Mucosa of descending colon (tissue), 3 donors: ENCODE results near the gene NDUFS8. TPM values are rescaled to one million over a fixed set of nuclear protein-coding genes. Genes with fewer than 3 reads are reported as not detected.

Experiments
- ATAC-seq: fragments of 200-7000 bp; cut with Tn5 transposase; one replicate; pipeline ENCODE4 v1.9.1; 2020; ENCODE audit warnings: mild to moderate bottlenecking, moderate library complexity
- DNase-seq, 3 donors: peaks; one replicate each; pipeline ENCODE4 v3.0.0-alpha.2; 2020
- H3K36me3 ChIP-seq: fragments of 200-600 bp; one replicate; pipeline ENCODE4 v1.8.0; 2021; ENCODE audit warnings: low read depth, mild to moderate bottlenecking
- H3K4me1 ChIP-seq: fragments of 200-600 bp; one replicate; pipeline ENCODE4 v1.8.0; 2021; ENCODE audit warnings: low read depth, mild to moderate bottlenecking
- H3K4me3 ChIP-seq: fragments of 200-600 bp; one replicate; pipeline ENCODE4 v1.8.0; 2021; ENCODE audit warnings: mild to moderate bottlenecking
- H3K9me3 ChIP-seq: fragments of 200-600 bp; one replicate; pipeline ENCODE4 v1.8.0; 2021; ENCODE audit warnings: mild to moderate bottlenecking
- intact Hi-C, 2 donors: fragments of 100-400 bp; cut with DNase I in 1 of 2; cut with micrococcal nuclease in 1 of 2; formaldehyde crosslinking; loops; one replicate each; pipeline versions ENCODE4 v1.11.0 to v1.11.1; 2022; cut with DNase I, micrococcal nuclease
- microRNA-seq: library from miRNA; unstranded; fragments of <30 nt; microRNA quantifications from one replicate; pipeline ENCODE4, GENCODE V29; 2019
- total RNA-seq, 3 donors: library from RNA; stranded (reverse); fragmentation: NEBNext Ultra II Directional in 2 of 3; extraction: Animal tissue kit (Norgen Biotek cat#: 25700) in 2 of 3; gene quantifications; one replicate each; pipeline versions ENCODE4 v1.2.1 to v1.2.4, GENCODE V29; 2021 to 2023
- TF ChIP-seq, protein P1 (sequence below): fragments of 200-600 bp; IDR thresholded peaks from one replicate; pipeline ENCODE4 v1.8.0; 2022; ENCODE audit warnings: antibody characterized with exemption, mild to moderate bottlenecking
- donor health status: DM: no; HTN: no; CAD: no; lungs with moderate emphysema.
- donor health status: DM: no; HTN: no; CAD: no.
- donor health status: DM: no; HTN: yes; CAD: no.

NDUFS8 gene
- total RNA-seq, 3 donors from 2014 or later: 148 to 165 (median 162) TPM

- TF ChIP-seq, protein P1, sequence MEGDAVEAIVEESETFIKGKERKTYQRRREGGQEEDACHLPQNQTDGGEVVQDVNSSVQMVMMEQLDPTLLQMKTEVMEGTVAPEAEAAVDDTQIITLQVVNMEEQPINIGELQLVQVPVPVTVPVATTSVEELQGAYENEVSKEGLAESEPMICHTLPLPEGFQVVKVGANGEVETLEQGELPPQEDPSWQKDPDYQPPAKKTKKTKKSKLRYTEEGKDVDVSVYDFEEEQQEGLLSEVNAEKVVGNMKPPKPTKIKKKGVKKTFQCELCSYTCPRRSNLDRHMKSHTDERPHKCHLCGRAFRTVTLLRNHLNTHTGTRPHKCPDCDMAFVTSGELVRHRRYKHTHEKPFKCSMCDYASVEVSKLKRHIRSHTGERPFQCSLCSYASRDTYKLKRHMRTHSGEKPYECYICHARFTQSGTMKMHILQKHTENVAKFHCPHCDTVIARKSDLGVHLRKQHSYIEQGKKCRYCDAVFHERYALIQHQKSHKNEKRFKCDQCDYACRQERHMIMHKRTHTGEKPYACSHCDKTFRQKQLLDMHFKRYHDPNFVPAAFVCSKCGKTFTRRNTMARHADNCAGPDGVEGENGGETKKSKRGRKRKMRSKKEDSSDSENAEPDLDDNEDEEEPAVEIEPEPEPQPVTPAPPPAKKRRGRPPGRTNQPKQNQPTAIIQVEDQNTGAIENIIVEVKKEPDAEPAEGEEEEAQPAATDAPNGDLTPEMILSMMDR: no peak
- Histone ChIP-seq H3K9me3 (no peaks in the 10 kb centered on the region), H3K4me3 (no peak overlapping the region), H3K36me3 (no peaks in the 10 kb centered on the region), H3K4me1 (no peaks in the 10 kb centered on the region)
- no peak for DNase-seq
- no peak for ATAC-seq
- intact Hi-C loops: no loop called here
Measured at GRCh38 chr11:68083517-68083916, 53.0 kb downstream of the NDUFS8 start.

Small RNA genes within 50 kb of the gene (microRNA-seq; reads per million reads assigned to microRNA genes)
- gene MIR4691 (not detected), gene MIR6753 (not detected), gene MIR7113 (0.93 reads per million)

Other genes starting within 250 kb of the NDUFS8 start
- 10 to 100 TPM; 30.1 to 47.5 (median 46.8) TPM for gene UNC93B1, start 26.6 kb upstream of the NDUFS8 start, total RNA-seq
- gene ALDH3B1, start 20.4 kb upstream of the NDUFS8 start, total RNA-seq: 10 to 100 TPM in 2 of 3 donors, 1 to 10 TPM in 1; 8.6 to 18.9 (median 11.5) TPM
- gene TCIRG1, start 8.3 kb downstream of the NDUFS8 start, total RNA-seq: 100 to 1,000 TPM; 155 to 189 (median 166) TPM
- 10 to 100 TPM; 44.1 to 74.4 (median 58.5) TPM for gene CHKA, start 90.7 kb downstream of the NDUFS8 start, total RNA-seq
- gene KMT5B, start 182.6 kb downstream of the NDUFS8 start, total RNA-seq: 10 to 100 TPM; 56.4 to 71.3 (median 65.1) TPM
- gene C11orf24, start 241.3 kb downstream of the NDUFS8 start, total RNA-seq: 10 to 100 TPM; 51.8 to 83.2 (median 53.2) TPM